ENCODE results near the gene SUGP1.
"Not testable (repeated sequence)": the region's sequence is repeated elsewhere in the genome, so short reads cannot be mapped to it uniquely, and the experiment has no call there.

SUGP1 gene

GRCh38 chr19:19320361-19321140, at the start of gene SUGP1, which contains the start of gene MAU2:
Gene SUGP1 (minus strand): TSS chr19:19320509. CDS start chr19:19320496, 13 bp downstream.
Gene MAU2 (plus strand): TSS chr19:19320829. CDS start chr19:19320860, 31 bp downstream.
- peak; percentile 78 for FAIRE-seq

GRCh38 chr19:19368087-19368486, 47.8 kb upstream of the SUGP1 start:
- FAIRE-seq, result no peak

GRCh38 chr19:19366434-19367396, 46.4 kb upstream of the SUGP1 start:
- peak; percentile 89 for FAIRE-seq

- no peak for FAIRE-seq
Observed at GRCh38 chr19:19362075-19362474, 41.8 kb upstream of the SUGP1 start.

- peak; percentile 78 for FAIRE-seq
Observed at GRCh38 chr19:19361075-19361594, 40.8 kb upstream of the SUGP1 start.

GRCh38 chr19:19356901-19357566, 36.7 kb upstream of the SUGP1 start:
- FAIRE-seq, result no peak

GRCh38 chr19:19356500-19356899, 36.2 kb upstream of the SUGP1 start:
- no peak for FAIRE-seq

GRCh38 chr19:19355606-19356139, 35.4 kb upstream of the SUGP1 start:
- FAIRE-seq, result no peak

- no peak for FAIRE-seq
Observed at GRCh38 chr19:19354932-19355331, 34.6 kb upstream of the SUGP1 start.

GRCh38 chr19:19354007-19354406, 33.7 kb upstream of the SUGP1 start:
- no peak for FAIRE-seq

GRCh38 chr19:19352823-19353222, 32.5 kb upstream of the SUGP1 start:
- FAIRE-seq, result no peak

- not testable (repeated sequence) for FAIRE-seq
Observed at GRCh38 chr19:19350756-19351155, 30.4 kb upstream of the SUGP1 start.

- no peak for FAIRE-seq
Observed at GRCh38 chr19:19349365-19349764, 29.1 kb upstream of the SUGP1 start.

GRCh38 chr19:19348266-19348665, 28.0 kb upstream of the SUGP1 start:
- FAIRE-seq, result no peak

- FAIRE-seq, result no peak
Observed at GRCh38 chr19:19347401-19348110, 27.2 kb upstream of the SUGP1 start.

- no peak for FAIRE-seq
Observed at GRCh38 chr19:19345970-19346369, 25.7 kb upstream of the SUGP1 start.

GRCh38 chr19:19345232-19345631, 24.9 kb upstream of the SUGP1 start:
- no peak for FAIRE-seq

GRCh38 chr19:19343762-19344161, 23.5 kb upstream of the SUGP1 start:
- FAIRE-seq, result no peak

GRCh38 chr19:19343016-19343362, 22.7 kb upstream of the SUGP1 start:
- FAIRE-seq, result no peak

GRCh38 chr19:19342086-19343015, 22.0 kb upstream of the SUGP1 start:
- peak; percentile 50 for FAIRE-seq

- FAIRE-seq, result no peak
Observed at GRCh38 chr19:19341026-19341425, 20.7 kb upstream of the SUGP1 start.
